Chondrocyte (in vitro differentiated cells): ENCODE measurements around the gene KCNT2. TPM values are rescaled to one million over a fixed set of nuclear protein-coding genes. Genes with fewer than 3 reads are reported as not detected.

Experiments
- DNase-seq: peaks from one replicate; pipeline ENCODE4 v3.0.0; 2021; ENCODE audit warnings: mixed read lengths, low spot score
- H3K27ac Mint-ChIP-seq: one replicate; pipeline ENCODE4 v1.8.0; 2021; ENCODE audit warnings: mild to moderate bottlenecking, moderate library complexity, mixed read lengths; ENCODE audit not compliant: unreplicated experiment
- H3K27me3 Mint-ChIP-seq: 2 replicates; pipeline ENCODE4 v1.8.0; 2021; ENCODE audit warnings: low read depth, mixed read lengths
- H3K36me3 Mint-ChIP-seq: 2 replicates; pipeline ENCODE4 v1.8.0; 2021; ENCODE audit warnings: low read depth, mixed read lengths
- H3K4me1 Mint-ChIP-seq: 2 replicates; pipeline ENCODE4 v1.8.0; 2021; ENCODE audit warnings: low read depth, mild to moderate bottlenecking, mixed read lengths
- H3K4me3 Mint-ChIP-seq: one replicate; pipeline ENCODE4 v1.8.0; 2021; ENCODE audit warnings: mild to moderate bottlenecking, moderate library complexity, mixed read lengths; ENCODE audit not compliant: unreplicated experiment
- H3K9me3 Mint-ChIP-seq: 2 replicates; pipeline ENCODE4 v1.8.0; 2021; ENCODE audit warnings: low read depth, mixed read lengths
- CTCF ChIP-seq: fragments of 200-600 bp; sonication (generic); IDR thresholded peaks from 2 replicates; pipeline ENCODE4 v1.5.0; 2021; ENCODE audit warnings: antibody characterized with exemption, mild to moderate bottlenecking, moderate library complexity
- total RNA-seq: library from RNA; stranded (reverse); gene quantifications from 3 replicates; pipeline ENCODE4 v1.2.1, GENCODE V29; 2021

Gene KCNT2
- total RNA-seq, 1 donor from 2014 or later = 13.4 TPM

- no peak for DNase-seq
Observed at GRCh38 chr1:196407358-196408051, 200.7 kb downstream of the KCNT2 start.

GRCh38 chr1:196405839-196406238 is 202.4 kb downstream of the KCNT2 start:
- Mint-ChIP-seq H3K4me1 (peaks cover 72% of the 10 kb centered on the region), H3K27me3 (no peaks in the 10 kb centered on the region), H3K27ac (no peak overlapping the region), H3K36me3 (no peaks in the 10 kb centered on the region), H3K4me3 (no peak overlapping the region), H3K9me3 (no peaks in the 10 kb centered on the region)
- TF ChIP-seq CTCF = no peak
- no peak for DNase-seq

More at GRCh38 chr1:196407358-196408051, 200.7 kb downstream of the KCNT2 start:
- Mint-ChIP-seq H3K27me3 (no peaks in the 10 kb centered on the region), H3K4me3 (peak overlapping the region; percentile 34), H3K4me1 (peaks cover 58% of the 10 kb centered on the region), H3K36me3 (no peaks in the 10 kb centered on the region), H3K27ac (peak overlapping the region; percentile 96), H3K9me3 (peaks cover 3% of the 10 kb centered on the region)
- no peak for TF ChIP-seq CTCF

- Mint-ChIP-seq H3K27ac (peak overlapping the region; percentile 15), H3K4me1 (peaks cover 68% of the 10 kb centered on the region), H3K36me3 (peaks cover 1% of the 10 kb centered on the region), H3K4me3 (no peak overlapping the region), H3K9me3 (no peaks in the 10 kb centered on the region), H3K27me3 (no peaks in the 10 kb centered on the region)
- no peak for TF ChIP-seq CTCF
- DNase-seq = no peak
Observed at GRCh38 chr1:196403803-196404690, 204.2 kb downstream of the KCNT2 start.

GRCh38 chr1:196401891-196402290 is 206.3 kb downstream of the KCNT2 start:
- peaks cover 47% of the 10 kb centered on the region for H3K4me1 Mint-ChIP-seq
- TF ChIP-seq CTCF = no peak
- no peak for DNase-seq
- H3K36me3 Mint-ChIP-seq = peaks cover 1% of the 10 kb centered on the region
- no peaks in the 10 kb centered on the region for H3K27me3 Mint-ChIP-seq
- no peaks in the 10 kb centered on the region for H3K9me3 Mint-ChIP-seq
- no peak overlapping the region for H3K27ac Mint-ChIP-seq
- H3K4me3 Mint-ChIP-seq = no peak overlapping the region

- no peak overlapping the region for H3K27ac Mint-ChIP-seq
- H3K36me3 Mint-ChIP-seq = peaks cover 1% of the 10 kb centered on the region
- no peaks in the 10 kb centered on the region for H3K9me3 Mint-ChIP-seq
- no peak for DNase-seq
- H3K4me1 Mint-ChIP-seq = peaks cover 43% of the 10 kb centered on the region
- H3K27me3 Mint-ChIP-seq = no peaks in the 10 kb centered on the region
- no peak overlapping the region for H3K4me3 Mint-ChIP-seq
- no peak for TF ChIP-seq CTCF
Observed at GRCh38 chr1:196401452-196401833, 206.8 kb downstream of the KCNT2 start.
